Measurements from ENCODE around the gene PEX14. TPM values are rescaled to one million over a fixed set of nuclear protein-coding genes. Genes with fewer than 3 reads are reported as not detected.

The PEX14 gene
- total RNA-seq, 1 experiment from 2014 or later = 27.3 TPM

GRCh38 chr1:10665930-10666850, 191.4 kb downstream of the PEX14 start:
- DNase-seq (ENCODE audit: low spot score) (no peak), ATAC-seq (no peak)
- TF ChIP-seq RORB (CRISPR knock-in tag; IDR thresholded peaks at IDR 0.05) (no peak), AFF4 (CRISPR knock-in tag; IDR thresholded peaks at IDR 0.05; ENCODE audit: borderline replicate concordance) (no peak), GRHL2 (CRISPR knock-in tag; IDR thresholded peaks at IDR 0.05; ENCODE audit: insufficient replicate concordance, severe bottlenecking) (no peak), ZNF671 (CRISPR knock-in tag; IDR thresholded peaks at IDR 0.05) (no peak), CDX4 (CRISPR knock-in tag; IDR thresholded peaks at IDR 0.05; ENCODE audit: borderline replicate concordance) (no peak), PRDM15 (CRISPR knock-in tag; IDR thresholded peaks at IDR 0.05) (no peak), ZMAT4 (CRISPR knock-in tag; IDR thresholded peaks at IDR 0.05) (no peak), HMGA2 (CRISPR knock-in tag; IDR thresholded peaks at IDR 0.05) (no peak), GABPB1 (CRISPR knock-in tag; IDR thresholded peaks at IDR 0.05) (no peak), JUN (CRISPR knock-in tag; IDR thresholded peaks at IDR 0.05) (no peak), ELF4 (CRISPR knock-in tag; IDR thresholded peaks at IDR 0.05; ENCODE audit: low read depth) (no peak), TP53 (CRISPR knock-in tag; IDR thresholded peaks at IDR 0.05) (no peak)
- TF ChIP-seq, protein P1, sequence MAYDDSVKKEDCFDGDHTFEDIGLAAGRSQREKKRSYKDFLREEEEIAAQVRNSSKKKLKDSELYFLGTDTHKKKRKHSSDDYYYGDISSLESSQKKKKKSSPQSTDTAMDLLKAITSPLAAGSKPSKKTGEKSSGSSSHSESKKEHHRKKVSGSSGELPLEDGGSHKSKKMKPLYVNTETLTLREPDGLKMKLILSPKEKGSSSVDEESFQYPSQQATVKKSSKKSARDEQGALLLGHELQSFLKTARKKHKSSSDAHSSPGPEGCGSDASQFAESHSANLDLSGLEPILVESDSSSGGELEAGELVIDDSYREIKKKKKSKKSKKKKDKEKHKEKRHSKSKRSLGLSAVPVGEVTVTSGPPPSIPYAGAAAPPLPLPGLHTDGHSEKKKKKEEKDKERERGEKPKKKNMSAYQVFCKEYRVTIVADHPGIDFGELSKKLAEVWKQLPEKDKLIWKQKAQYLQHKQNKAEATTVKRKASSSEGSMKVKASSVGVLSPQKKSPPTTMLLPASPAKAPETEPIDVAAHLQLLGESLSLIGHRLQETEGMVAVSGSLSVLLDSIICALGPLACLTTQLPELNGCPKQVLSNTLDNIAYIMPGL (CRISPR knock-in tag; IDR thresholded peaks at IDR 0.05) = no peak
- no peaks in the 10 kb centered on the region for H3K27me3 Mint-ChIP-seq (ENCODE audit: low read depth)
- H3K27ac Mint-ChIP-seq = no peak overlapping the region
- no peaks in the 10 kb centered on the region for H3K9me3 Mint-ChIP-seq
- ChIA-PET CTCF (interaction anchor here (0.6 kb wide), 1 partner anchor 235 kb away, joined by 3 read pairs; no protein-coding TSS in a partner anchor), POLR2A (no interaction called here)
- no peaks in the 10 kb centered on the region for H3K36me3 Mint-ChIP-seq
- H3K4me3 Mint-ChIP-seq = no peak overlapping the region
- H3K4me1 Mint-ChIP-seq = peaks cover 20% of the 10 kb centered on the region

All from WTC11 (cell line).